Fibroblast of pulmonary artery (primary cell): Measurements from ENCODE around the gene BMPER.

Source experiments
- DNase-seq: peaks from one replicate; pipeline ENCODE4 v3.0.0-alpha.2; 2010; ENCODE audit warnings: low read depth
- H3K4me3 ChIP-seq: replicated peaks from 2 replicates; pipeline ENCODE4 v1.5.1; 2011; ENCODE audit warnings: low read depth, mild to moderate bottlenecking, control low read depth, low read length, moderate library complexity
- TF ChIP-seq, protein P1 (sequence below): IDR thresholded peaks from 2 replicates; pipeline ENCODE4 v1.5.1; 2011; ENCODE audit warnings: mild to moderate bottlenecking, control low read depth, low read length, inconsistent platforms; ENCODE audit errors: missing control alignments

The BMPER gene

DNA sequence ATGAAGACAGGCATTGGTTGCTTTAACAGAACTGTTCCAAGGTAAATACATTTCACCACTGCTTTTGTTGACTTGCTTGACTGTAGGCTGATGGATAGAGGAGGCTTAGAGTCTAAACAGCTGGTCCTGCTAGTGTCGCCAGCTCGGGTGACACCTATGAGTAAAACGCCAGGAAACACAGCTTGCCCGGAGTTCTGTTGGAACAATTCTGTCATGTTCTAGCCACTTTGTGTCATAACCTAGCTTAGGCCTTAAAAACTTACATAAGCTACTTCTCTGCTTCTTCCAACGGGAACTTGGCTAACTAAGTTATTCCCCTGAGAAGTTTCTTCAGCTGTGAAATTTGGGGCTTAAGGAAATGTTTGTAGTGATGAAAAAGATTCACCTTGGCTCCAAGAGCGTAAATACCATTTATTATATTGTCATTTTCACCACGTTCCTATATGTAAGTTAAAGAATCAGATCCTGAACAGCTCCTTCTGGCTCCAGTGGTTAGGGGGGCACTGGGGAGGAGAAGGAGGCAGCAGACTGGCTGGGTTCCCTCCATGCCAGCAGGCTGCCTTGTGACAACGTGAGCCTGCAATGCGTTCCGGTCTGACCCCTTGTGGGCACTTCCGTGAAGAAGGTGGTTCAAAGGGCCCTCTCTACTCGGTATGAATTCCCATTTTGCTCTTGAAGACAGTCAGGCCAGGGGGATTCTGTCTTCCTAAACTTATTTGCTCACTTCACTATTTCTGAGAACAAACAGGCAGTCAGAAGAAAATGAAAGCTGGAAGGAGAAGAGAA, 253.2 kb downstream of the BMPER start:
- TF ChIP-seq, protein P1, sequence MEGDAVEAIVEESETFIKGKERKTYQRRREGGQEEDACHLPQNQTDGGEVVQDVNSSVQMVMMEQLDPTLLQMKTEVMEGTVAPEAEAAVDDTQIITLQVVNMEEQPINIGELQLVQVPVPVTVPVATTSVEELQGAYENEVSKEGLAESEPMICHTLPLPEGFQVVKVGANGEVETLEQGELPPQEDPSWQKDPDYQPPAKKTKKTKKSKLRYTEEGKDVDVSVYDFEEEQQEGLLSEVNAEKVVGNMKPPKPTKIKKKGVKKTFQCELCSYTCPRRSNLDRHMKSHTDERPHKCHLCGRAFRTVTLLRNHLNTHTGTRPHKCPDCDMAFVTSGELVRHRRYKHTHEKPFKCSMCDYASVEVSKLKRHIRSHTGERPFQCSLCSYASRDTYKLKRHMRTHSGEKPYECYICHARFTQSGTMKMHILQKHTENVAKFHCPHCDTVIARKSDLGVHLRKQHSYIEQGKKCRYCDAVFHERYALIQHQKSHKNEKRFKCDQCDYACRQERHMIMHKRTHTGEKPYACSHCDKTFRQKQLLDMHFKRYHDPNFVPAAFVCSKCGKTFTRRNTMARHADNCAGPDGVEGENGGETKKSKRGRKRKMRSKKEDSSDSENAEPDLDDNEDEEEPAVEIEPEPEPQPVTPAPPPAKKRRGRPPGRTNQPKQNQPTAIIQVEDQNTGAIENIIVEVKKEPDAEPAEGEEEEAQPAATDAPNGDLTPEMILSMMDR: peak; percentile 16
- H3K4me3 ChIP-seq: no peak overlapping the region
- peak; percentile 35 for DNase-seq

DNA sequence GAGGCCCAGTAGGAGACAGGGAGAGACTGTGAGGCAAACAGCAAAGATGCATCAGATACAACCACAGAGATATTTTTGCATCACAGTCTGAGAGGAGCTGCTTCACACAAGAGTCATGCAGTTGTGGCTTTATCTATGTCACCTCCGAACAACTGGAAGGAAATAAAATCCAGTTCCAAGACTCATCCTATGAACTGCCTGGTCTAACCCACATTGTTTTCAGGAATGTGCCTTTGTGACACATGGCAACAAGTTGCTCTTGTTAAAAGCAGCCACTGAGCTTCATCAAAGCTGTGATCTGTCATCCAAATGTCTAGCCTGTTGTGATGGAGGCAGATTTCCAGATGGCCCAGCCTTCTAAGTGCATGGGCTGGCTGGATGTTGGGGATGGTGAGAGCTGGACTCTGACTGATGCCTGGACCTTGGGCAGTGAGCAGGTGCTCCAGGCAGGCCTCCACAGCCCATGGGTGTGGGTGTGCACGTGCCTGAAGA, 255.0 kb downstream of the BMPER start:
- peak; percentile 56 for DNase-seq
- H3K4me3 ChIP-seq: no peak overlapping the region
- TF ChIP-seq, protein P1: no peak

DNA sequence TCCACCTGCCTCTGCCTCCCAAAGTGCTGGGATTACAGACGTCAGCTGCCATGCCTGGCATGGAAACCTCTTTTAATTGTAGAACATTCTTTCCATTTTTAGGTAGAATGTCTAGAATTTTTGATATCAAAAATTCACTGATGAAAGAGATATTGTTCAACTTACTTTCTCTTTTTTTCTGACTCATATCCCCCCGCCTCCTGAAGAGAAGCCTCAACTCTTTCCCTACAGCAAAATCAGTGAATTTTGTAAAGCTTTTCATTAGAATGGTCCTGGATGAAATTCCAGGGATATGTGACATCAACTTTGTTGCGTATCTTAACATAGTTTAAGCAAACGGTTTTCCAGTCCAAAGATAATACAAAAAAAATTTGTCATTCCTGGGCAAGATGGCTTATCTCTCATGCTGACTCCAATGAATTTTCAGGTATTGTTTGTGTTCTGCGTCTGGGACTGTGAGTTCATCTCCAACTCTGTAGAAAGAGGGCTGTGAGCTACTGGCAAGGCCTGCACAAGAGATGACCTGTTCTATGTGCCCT, 256.8 kb downstream of the BMPER start:
- DNase-seq: no peak
- TF ChIP-seq, protein P1: no peak
- no peak overlapping the region for H3K4me3 ChIP-seq

DNA sequence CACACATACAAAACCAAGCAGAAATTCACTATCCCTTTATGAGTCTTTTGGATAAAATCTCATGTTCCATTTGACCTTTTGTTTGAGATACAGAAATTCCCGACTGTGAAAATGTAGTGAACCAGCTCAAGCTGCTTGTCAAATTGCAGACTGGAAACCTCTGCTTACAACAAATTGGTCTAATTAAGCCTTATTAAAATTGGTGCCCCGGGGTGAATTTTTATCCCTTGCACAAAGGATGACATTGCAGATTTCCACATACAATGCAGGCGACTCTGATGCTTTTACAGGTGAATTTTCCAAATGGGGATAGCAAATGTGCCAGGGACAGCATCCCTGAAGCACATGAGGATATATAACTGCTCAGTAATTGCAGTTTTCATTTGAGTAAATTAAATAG, 257.3 kb downstream of the BMPER start:
- no peak for DNase-seq
- no peak overlapping the region for H3K4me3 ChIP-seq
- TF ChIP-seq, protein P1: no peak

DNA sequence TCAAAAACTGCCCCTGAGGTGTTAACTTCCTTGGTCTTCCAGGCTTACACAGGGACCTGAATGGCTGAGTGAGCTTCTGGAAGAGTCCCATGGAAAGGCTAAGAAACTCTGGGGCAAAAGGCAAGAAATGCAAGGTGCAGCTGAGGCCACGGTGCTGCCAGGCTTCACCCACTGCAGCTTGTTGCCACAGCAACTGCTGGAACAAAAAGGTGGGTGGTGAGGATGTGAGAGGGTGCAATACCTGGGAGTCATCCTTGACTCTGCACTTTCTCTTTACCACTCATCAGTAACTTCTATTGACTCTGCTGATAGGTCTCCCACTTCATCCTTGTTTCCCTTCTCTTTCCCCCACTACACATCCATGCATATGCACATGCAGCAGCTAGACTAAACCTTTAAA, 258.6 kb downstream of the BMPER start:
- no peak for DNase-seq
- TF ChIP-seq, protein P1: no peak

DNA sequence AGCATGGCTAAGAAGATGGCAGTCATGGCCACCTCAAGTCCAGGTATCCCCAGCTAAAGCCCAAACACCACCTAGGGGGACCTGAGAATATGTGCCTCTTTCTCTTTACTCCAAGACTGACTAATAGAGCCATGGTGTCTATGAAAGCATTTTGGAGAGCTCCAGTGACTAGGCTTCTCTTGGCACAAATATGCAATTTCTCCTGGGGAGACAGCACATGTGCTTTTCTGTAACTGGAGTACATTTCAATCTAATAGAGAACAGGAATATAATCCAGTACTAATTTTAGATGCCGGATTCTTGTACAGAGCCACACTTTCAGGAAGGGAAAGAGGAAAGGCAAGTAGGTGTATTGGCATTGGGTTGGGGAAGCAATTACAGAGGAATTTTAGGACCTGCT, 260.1 kb downstream of the BMPER start:
- TF ChIP-seq, protein P1: no peak
- DNase-seq: no peak
- no peak overlapping the region for H3K4me3 ChIP-seq

More for the DNA sequence above, 258.6 kb downstream of the BMPER start:
- H3K4me3 ChIP-seq: no peak overlapping the region
